Activated CD4-positive, alpha-beta T cell treated with anti-CD3 and anti-CD28 coated beads for 36 hours (primary cell): ENCODE data around the gene PARP14. TPM values are rescaled to one million over a fixed set of nuclear protein-coding genes. Genes with fewer than 3 reads are reported as not detected.
"Not testable (repeated sequence)": the region's sequence is repeated elsewhere in the genome, so short reads cannot be mapped to it uniquely, and the experiment has no call there.

Experiments
- ATAC-seq: fragments of 200-7000 bp; cut with Tn5 transposase; one replicate; pipeline ENCODE4 v1.10.0; 2021; ENCODE audit warnings: mild to moderate bottlenecking, moderate library complexity
- CTCF ChIA-PET: fragments of 350-600 bp; sonication (Branson Sonifier 250); formaldehyde crosslinking; loops from one replicate; lab custom pipeline; 2021; ENCODE audit warnings: antibody characterized with exemption; lab: Charles Lee
- POLR2A ChIA-PET: fragments of 350-600 bp; sonication (Branson Sonifier 250); formaldehyde crosslinking; loops from one replicate; lab custom pipeline; 2021; ENCODE audit warnings: antibody characterized with exemption, inconsistent platforms; lab: Charles Lee
- DNase-seq: peaks from one replicate; pipeline ENCODE4 v3.0.0-alpha.2; 2020
- H3K27ac Mint-ChIP-seq: one replicate; pipeline ENCODE4 v1.8.0; 2021; ENCODE audit warnings: mixed read lengths
- H3K27me3 Mint-ChIP-seq: one replicate; pipeline ENCODE4 v1.8.0; 2021; ENCODE audit warnings: mixed read lengths
- H3K36me3 Mint-ChIP-seq: one replicate; pipeline ENCODE4 v1.8.0; 2021; ENCODE audit warnings: low read depth, mixed read lengths
- H3K4me1 Mint-ChIP-seq: one replicate; pipeline ENCODE4 v1.8.0; 2021; ENCODE audit warnings: mixed read lengths
- H3K4me3 Mint-ChIP-seq: one replicate; pipeline ENCODE4 v1.8.0; 2021; ENCODE audit warnings: mild to moderate bottlenecking, moderate library complexity, mixed read lengths
- H3K9me3 Mint-ChIP-seq: one replicate; pipeline ENCODE4 v1.8.0; 2021; ENCODE audit warnings: low read depth, mixed read lengths
- intact Hi-C, 2 experiments: fragments of 100-400 bp; cut with DNase I in 1 of 2; cut with micrococcal nuclease in 1 of 2; formaldehyde crosslinking; loops; one replicate each; pipeline versions ENCODE4 v1.14.2 to v1.15.1; 2022 to 2024; cut with DNase I, micrococcal nuclease
- total RNA-seq, 2 experiments: library from RNA; stranded (reverse); gene quantifications; one replicate each; pipeline ENCODE4 v1.2.3, GENCODE V29; 2021

PARP14 gene
- total RNA-seq, 2 experiments from 2014 or later = 51.6 to 57.9 TPM

DNA sequence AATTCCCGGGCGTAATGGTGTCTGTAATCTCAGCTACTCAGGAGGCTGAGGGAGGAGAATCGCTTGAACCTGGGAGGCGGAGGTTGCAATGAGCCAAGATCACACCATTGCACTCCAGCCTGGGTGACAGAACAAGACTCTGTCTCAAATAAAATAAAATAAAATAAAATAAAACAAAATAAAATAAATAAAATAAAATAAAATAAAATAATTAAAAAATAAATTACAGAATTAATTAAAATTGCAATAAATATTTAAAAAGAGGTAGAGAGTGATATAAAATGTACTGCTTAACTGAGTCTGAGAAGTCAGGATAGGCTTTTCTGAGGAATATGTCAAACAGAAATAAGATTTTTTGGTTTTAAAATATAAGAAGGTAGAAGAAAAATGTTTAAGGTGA is 22.3 kb upstream of the PARP14 start:
- H3K4me1 Mint-ChIP-seq, DNase-seq, H3K4me3 Mint-ChIP-seq, H3K9me3 Mint-ChIP-seq, H3K36me3 Mint-ChIP-seq, ATAC-seq, H3K27me3 Mint-ChIP-seq, H3K27ac Mint-ChIP-seq, intact Hi-C loops, POLR2A ChIA-PET: not testable (repeated sequence)
- CTCF ChIA-PET = interaction anchor here (0.6 to 1.0 kb wide), 2 partner anchors 99 to 240 kb away, joined by 3 to 4 read pairs; no protein-coding TSS in a partner anchor

DNA sequence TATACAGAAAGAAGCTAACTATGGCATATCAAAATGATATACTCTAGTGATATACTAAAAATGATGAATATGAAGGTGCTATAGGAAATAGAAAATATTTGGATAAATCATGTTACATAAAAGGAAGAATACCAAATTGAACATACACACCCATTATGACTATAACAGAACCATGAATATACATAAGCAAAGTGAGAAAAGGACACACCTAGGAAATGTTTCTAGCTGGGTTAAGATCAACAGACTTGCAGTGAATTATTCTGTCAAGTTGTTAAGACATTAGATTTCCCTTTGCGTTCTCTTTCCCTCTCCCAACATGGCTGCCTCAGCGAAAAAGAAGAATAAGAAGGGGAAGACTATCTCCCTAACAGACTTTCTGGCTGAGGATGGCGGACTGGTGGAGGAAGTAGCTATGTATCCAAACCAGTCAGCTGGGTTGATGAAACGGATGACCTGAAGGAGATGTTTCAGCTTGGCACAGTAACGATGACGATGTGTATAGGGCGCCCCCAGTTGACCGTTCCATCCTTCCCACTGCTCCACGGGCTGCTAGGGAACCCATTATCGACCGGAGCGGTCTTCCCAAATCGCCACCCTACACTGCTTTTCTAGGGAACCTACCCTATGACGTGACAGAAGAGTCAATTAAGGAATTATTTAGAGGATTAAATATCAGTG is 20.2 kb upstream of the PARP14 start:
- no peaks in the 10 kb centered on the region for H3K36me3 Mint-ChIP-seq
- ChIA-PET POLR2A (no interaction called here), CTCF (no interaction called here)
- DNase-seq (no peak), ATAC-seq (no peak)
- H3K4me1 Mint-ChIP-seq = peaks cover 5% of the 10 kb centered on the region
- intact Hi-C loops = no loop called here
- no peak overlapping the region for H3K27ac Mint-ChIP-seq
- H3K4me3 Mint-ChIP-seq = no peak overlapping the region
- peaks cover 5% of the 10 kb centered on the region for H3K9me3 Mint-ChIP-seq
- H3K27me3 Mint-ChIP-seq = peaks cover 3% of the 10 kb centered on the region

DNA sequence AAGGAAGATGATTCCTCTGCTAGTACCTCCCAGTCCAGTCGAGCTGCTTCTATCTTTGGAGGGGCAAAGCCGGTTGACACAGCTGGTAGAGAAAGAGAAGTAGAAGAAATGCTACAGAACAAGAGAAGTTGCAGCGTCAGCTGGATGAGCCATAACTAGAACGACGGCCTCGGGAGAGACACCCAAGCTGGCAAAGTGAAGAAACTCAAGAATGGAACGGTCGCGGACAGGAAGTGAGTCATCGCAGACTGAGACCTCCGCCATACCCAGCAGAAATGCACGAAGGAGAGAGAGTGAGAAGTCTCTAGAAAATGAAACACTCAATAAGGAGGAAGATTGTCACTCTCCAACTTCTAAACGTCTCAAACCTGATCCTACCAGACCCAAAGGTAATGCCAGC is 19.0 kb upstream of the PARP14 start:
- intact Hi-C loops = no loop called here
- ATAC-seq (peak; percentile 51), DNase-seq (peak; percentile 44)
- Mint-ChIP-seq H3K9me3 (peaks cover 5% of the 10 kb centered on the region), H3K27ac (no peak overlapping the region), H3K27me3 (peaks cover 3% of the 10 kb centered on the region), H3K4me1 (peaks cover 5% of the 10 kb centered on the region), H3K4me3 (no peak overlapping the region), H3K36me3 (no peaks in the 10 kb centered on the region)
- ChIA-PET CTCF (interaction anchor here (0.9 to 1.4 kb wide), 2 partner anchors 15 to 18 kb away, joined by 3 to 5 read pairs; no protein-coding TSS in a partner anchor), POLR2A (no interaction called here)

DNA sequence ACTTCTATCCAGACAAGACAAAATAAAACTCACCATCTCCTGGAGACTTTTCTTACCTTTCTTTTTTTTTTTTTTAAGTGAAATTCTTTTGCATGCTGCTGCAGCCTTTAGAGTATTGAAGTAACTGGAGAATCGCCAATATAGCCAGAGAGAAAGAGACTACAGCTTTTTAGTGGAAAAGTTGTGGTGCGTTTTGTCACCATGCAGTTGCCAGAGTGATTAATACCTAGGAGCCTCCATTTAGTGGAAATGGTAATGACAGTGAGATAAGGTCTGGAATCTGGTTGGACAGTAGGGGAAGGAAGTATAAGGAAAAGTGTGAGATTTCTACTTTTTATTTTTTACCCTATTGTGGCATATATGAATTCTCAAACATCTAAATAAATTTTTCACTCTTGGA is 18.1 kb upstream of the PARP14 start:
- H3K27me3 Mint-ChIP-seq = peaks cover 3% of the 10 kb centered on the region
- ChIA-PET CTCF (interaction anchor here (0.9 to 1.4 kb wide), 2 partner anchors 16 to 17 kb away, joined by 3 to 5 read pairs; no protein-coding TSS in a partner anchor), POLR2A (no interaction called here)
- H3K4me1 Mint-ChIP-seq = peaks cover 5% of the 10 kb centered on the region
- intact Hi-C loops = no loop called here
- no peaks in the 10 kb centered on the region for H3K36me3 Mint-ChIP-seq
- DNase-seq = no peak
- no peak for ATAC-seq
- H3K9me3 Mint-ChIP-seq = peaks cover 5% of the 10 kb centered on the region
- no peak overlapping the region for H3K4me3 Mint-ChIP-seq
- no peak overlapping the region for H3K27ac Mint-ChIP-seq

DNA sequence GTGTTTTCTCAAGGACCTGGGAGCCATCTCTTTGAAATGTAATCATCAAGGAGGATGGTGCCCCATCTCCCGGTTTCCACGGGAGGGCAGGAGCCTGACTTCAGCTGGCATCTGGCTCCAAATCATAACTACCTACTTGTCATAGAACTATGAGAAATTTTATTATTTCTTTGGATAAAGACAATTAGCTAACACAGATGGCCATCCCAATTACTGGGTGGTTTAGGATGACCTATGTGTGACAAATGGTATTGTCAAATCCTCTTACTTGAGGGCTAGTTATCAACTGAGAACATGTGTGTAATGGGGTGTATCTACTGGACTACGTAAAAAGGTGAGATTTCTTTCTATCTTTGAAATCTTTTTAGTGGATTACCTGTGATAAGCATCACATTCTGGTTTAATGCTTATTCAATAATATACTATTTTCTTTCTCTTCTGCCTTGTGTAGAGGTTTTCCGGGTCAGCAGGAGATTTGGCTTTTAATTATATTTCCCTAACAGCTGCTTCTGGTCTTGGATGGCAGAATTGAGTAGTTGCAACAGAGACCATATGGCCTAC is 15.3 kb upstream of the PARP14 start:
- H3K4me1 Mint-ChIP-seq = peaks cover 21% of the 10 kb centered on the region
- ChIA-PET CTCF (interaction anchor here (0.6 to 1.2 kb wide), 3 partner anchors 14 to 878 kb away, joined by 3 to 4 read pairs (median 4); no protein-coding TSS in a partner anchor), POLR2A (no interaction called here)
- ATAC-seq = no peak
- H3K27me3 Mint-ChIP-seq = peaks cover 3% of the 10 kb centered on the region
- peaks cover 5% of the 10 kb centered on the region for H3K9me3 Mint-ChIP-seq
- H3K36me3 Mint-ChIP-seq = no peaks in the 10 kb centered on the region
- no peak overlapping the region for H3K4me3 Mint-ChIP-seq
- no peak overlapping the region for H3K27ac Mint-ChIP-seq
- DNase-seq = no peak
- intact Hi-C loops = no loop called here

DNA sequence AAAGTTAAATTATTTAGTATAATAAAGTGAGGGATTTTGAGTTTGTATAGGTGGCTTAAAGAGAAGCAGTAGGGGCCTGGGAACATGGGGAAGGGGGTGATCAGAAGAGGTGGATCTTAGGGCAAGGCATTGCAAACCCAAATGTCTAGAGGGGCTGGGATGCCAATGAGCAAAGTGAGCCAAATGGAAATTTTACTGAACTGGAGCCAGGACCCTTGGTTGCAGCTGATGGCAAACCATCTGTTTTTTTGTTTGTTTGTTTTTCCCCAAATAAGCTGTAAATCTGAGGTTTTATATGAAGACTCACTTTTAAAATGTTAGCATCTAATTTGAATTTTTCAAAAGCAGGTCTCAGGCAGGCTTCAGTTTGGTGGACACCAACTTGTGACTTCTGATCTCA is 14.8 kb upstream of the PARP14 start:
- H3K4me1 Mint-ChIP-seq = peaks cover 21% of the 10 kb centered on the region
- POLR2A ChIA-PET = no interaction called here
- peaks cover 4% of the 10 kb centered on the region for H3K9me3 Mint-ChIP-seq
- H3K27me3 Mint-ChIP-seq = no peaks in the 10 kb centered on the region
- no peak overlapping the region for H3K4me3 Mint-ChIP-seq
- ATAC-seq (no peak), DNase-seq (no peak)
- H3K27ac Mint-ChIP-seq = no peak overlapping the region
- H3K36me3 Mint-ChIP-seq = no peaks in the 10 kb centered on the region
- intact Hi-C loops = no loop called here
- CTCF ChIA-PET = interaction anchor here (0.6 kb wide), 2 partner anchors 37 to 878 kb away, joined by 3 to 4 read pairs; no protein-coding TSS in a partner anchor

DNA sequence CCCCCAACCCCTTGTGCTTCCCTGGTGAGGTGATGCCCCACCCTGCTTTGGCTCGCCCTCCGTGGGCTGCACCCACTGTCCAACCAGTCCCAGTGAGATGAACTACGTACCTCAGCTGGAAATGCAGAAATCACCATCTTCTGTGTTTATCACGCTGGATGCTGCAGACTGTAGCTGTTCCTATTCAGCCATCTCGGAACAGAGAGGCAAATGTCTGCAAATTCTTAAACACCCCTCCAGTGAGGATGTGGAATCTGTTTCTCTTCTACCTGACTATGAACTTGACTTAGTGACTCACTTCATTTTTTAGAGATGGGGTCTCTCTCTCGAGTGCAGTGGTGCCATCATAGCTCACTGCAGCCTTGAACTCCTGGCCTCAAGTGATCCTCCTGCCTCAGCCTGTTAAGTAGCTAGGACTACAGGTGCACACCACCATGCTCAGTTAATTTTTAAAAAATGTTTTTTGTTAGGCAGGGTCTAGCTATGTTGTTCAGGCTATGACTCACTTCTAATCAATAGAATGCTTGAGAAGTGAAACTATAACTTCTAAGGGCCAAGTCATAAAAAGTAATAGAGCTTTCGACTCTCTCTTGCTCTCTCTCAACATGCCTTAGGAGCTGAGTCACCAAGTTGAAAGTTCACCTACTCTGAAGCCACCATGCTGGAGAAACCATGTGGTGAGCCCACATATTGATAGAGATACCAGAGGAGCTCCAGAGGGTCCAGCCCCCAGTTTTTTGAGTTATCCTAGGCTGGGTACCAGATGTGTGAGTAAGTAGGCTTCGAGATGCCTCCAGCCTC is 11.5 kb upstream of the PARP14 start:
- ChIA-PET CTCF (interaction anchor here (0.6 to 1.9 kb wide), 11 partner anchors 10 to 336 kb away, joined by 3 to 21 read pairs (median 3); partner anchors contain the start of gene PARP15), POLR2A (interaction anchor here (0.6 to 1.4 kb wide), 6 partner anchors 56 to 242 kb away, joined by 3 to 6 read pairs (median 3); partner anchors contain the start of gene HSPBAP1)
- DNase-seq (peak; percentile 62), ATAC-seq (peak; percentile 98)
- Mint-ChIP-seq H3K36me3 (no peaks in the 10 kb centered on the region), H3K9me3 (no peaks in the 10 kb centered on the region), H3K27me3 (no peaks in the 10 kb centered on the region), H3K27ac (peak overlapping the region; percentile 69), H3K4me3 (no peak overlapping the region), H3K4me1 (peaks cover 15% of the 10 kb centered on the region)
- intact Hi-C loops = loop anchor here (1.0 kb wide), 2 partner anchors 10 to 59 kb away; no protein-coding TSS in a partner anchor

DNA sequence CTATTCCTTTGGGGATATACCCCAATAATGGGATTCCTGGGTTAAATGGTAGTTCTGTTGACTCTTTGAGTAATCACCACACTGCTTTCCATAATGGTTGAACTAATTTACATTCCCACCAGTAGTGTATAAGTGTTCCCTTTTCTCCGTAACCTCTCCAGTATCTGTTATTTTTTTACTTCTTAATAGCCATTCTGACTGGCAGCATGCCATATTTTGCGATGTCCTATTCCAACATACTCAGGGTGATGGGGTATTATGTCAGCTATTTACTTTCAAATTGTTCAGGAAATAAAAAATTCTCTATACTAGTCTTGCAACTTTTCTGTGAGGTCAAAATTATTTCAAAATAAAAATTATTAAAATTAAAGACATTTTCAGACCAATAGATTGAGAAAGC is 9.1 kb upstream of the PARP14 start:
- no peak for DNase-seq
- intact Hi-C loops = no loop called here

DNA sequence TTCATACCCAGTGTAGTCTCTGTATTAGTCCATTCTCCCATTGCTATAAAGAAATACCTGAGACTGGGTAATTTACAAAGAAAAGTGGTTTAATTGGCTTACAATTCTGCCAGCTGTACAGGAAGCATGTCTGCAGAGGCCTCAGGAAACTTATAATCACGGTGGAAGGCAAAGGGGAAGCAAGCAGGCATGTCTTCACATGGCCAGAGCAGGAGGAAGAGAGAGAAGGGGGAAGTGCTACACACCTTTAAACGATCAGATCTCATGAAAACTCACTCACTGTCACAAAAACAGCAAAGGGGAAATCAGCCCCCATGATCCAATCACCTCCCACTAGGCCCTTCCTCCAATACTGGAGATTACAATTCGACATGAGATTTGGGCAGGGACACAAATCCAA is 6.3 kb upstream of the PARP14 start:
- no peaks in the 10 kb centered on the region for H3K36me3 Mint-ChIP-seq
- H3K27me3 Mint-ChIP-seq = no peaks in the 10 kb centered on the region
- no peaks in the 10 kb centered on the region for H3K9me3 Mint-ChIP-seq
- CTCF ChIA-PET = no interaction called here
- H3K4me3 Mint-ChIP-seq = no peak overlapping the region
- ATAC-seq (no peak), DNase-seq (no peak)
- POLR2A ChIA-PET = no interaction called here
- H3K27ac Mint-ChIP-seq = no peak overlapping the region
- intact Hi-C loops = no loop called here
- peaks cover 20% of the 10 kb centered on the region for H3K4me1 Mint-ChIP-seq

More for the DNA sequence above, 9.1 kb upstream of the PARP14 start:
- no peaks in the 10 kb centered on the region for H3K27me3 Mint-ChIP-seq
- no peak for ATAC-seq
- ChIA-PET CTCF (interaction anchor here (0.6 to 1.3 kb wide), 3 partner anchors 9 to 226 kb away, joined by 3 read pairs; partner anchors contain the start of gene PARP14), POLR2A (no interaction called here)
- no peaks in the 10 kb centered on the region for H3K36me3 Mint-ChIP-seq
- peaks cover 15% of the 10 kb centered on the region for H3K4me1 Mint-ChIP-seq
- no peak overlapping the region for H3K27ac Mint-ChIP-seq
- H3K4me3 Mint-ChIP-seq = no peak overlapping the region
- no peaks in the 10 kb centered on the region for H3K9me3 Mint-ChIP-seq

DNA sequence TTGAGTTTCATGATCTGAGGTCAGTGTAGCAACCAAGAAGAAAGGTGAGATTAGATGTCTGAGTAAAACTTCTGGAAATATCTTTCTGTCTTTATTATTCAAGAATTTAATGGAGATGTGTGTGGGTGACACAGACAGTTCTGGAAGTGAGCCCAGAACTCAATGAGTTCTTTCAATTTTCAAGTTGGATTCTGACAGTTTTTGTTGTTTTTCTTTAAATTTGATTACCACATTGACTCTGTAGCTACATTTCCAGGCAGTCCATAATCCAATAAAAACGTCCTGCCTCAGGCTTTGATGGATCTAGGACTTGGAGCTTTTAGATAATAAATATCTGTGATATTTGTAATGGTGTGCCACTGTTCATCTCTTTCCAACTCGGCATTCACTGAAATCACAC is 3.9 kb upstream of the PARP14 start:
- ATAC-seq (no peak), DNase-seq (no peak)
- H3K4me1 Mint-ChIP-seq = peaks cover 30% of the 10 kb centered on the region
- no peak overlapping the region for H3K4me3 Mint-ChIP-seq
- no peak overlapping the region for H3K27ac Mint-ChIP-seq
- ChIA-PET POLR2A (no interaction called here), CTCF (interaction anchor here (0.6 to 4.2 kb wide), 5 partner anchors 102 to 1129 kb away, joined by 3 to 21 read pairs (median 3); no protein-coding TSS in a partner anchor)
- peaks cover 4% of the 10 kb centered on the region for H3K36me3 Mint-ChIP-seq
- H3K9me3 Mint-ChIP-seq = no peaks in the 10 kb centered on the region
- intact Hi-C loops = loop anchor here in 1 of 2 experiments (5.0 kb wide), 1 partner anchor 99 kb away; the partner anchor contains the start of gene PARP15
- H3K27me3 Mint-ChIP-seq = no peaks in the 10 kb centered on the region

DNA sequence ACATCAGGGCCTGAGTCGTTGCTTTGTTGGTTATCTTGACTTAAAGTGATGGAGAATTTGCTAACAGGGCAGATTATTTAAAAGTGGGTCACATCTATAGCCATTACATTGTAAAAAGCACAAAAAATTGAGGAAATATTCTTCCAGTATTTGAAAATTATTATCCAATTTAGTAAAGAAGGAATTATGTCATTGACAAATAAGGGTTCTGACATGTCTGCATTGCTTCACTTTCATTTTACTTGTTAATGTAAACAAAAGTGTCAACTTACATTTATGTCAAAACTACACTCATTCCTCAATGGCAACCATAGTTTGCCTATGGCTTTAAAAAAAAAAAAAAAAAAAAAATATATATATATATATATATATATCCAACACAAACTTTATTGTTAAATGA is 3.4 kb upstream of the PARP14 start:
- Mint-ChIP-seq H3K27ac (no peak overlapping the region), H3K36me3 (peaks cover 4% of the 10 kb centered on the region), H3K4me1 (peaks cover 35% of the 10 kb centered on the region), H3K4me3 (no peak overlapping the region), H3K9me3 (no peaks in the 10 kb centered on the region), H3K27me3 (no peaks in the 10 kb centered on the region)
- DNase-seq (no peak), ATAC-seq (no peak)
- intact Hi-C loops = loop anchor here in 1 of 2 experiments (5.0 kb wide), 1 partner anchor 100 kb away; the partner anchor contains the start of gene PARP15
- ChIA-PET CTCF (interaction anchor here (0.7 to 4.2 kb wide), 5 partner anchors 8 to 356 kb away, joined by 3 to 21 read pairs (median 6); no protein-coding TSS in a partner anchor), POLR2A (no interaction called here)
